A549 (cell line): ENCODE data around the gene CHORDC1.

Source experiments
- POLR2A ChIP-seq: IDR thresholded peaks from 2 replicates; pipeline ENCODE4 v1.6.1; 2012; ENCODE audit warnings: mild to moderate bottlenecking, low read length
- POLR2AphosphoS2 ChIP-seq: conservative IDR thresholded peaks from 2 replicates; pipeline ENCODE4 v1.6.1; 2012; ENCODE audit warnings: low read length, improper control_type of control experiment, inconsistent platforms
- SREBF2 ChIP-seq: fragments of 450-650 bp; IDR thresholded peaks from 2 replicates; pipeline ENCODE4 v1.6.1; 2014; ENCODE audit warnings: mild to moderate bottlenecking, moderate library complexity
- TF ChIP-seq, protein P1 (sequence below): fragments of >200 bp; sonication (Bioruptor Twin); formaldehyde crosslinking; IDR thresholded peaks from 3 replicates; pipeline ENCODE4 v1.5.1; 2016

DNA sequence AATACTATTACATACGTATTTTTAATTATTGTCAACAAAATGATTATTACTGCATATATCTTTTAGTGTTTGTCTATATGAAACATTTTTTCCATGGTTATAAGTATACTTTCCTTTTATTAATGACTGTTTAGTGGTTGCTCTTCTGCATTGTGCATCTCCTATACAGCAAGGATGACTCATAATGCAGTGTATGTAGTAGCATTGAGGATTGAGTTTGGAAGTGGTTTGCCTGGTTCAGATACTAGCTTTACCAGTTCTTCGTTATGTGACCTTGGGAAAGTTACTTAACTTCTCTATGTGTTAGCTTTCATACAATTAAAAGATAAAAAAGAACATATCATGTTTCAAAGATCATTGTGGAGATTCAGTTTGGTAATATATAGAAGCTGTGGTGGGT is 44.1 kb downstream of the CHORDC1 start:
- TF ChIP-seq POLR2AphosphoS2 (no peak), POLR2A (no peak), SREBF2 (no peak)
- TF ChIP-seq, protein P1, sequence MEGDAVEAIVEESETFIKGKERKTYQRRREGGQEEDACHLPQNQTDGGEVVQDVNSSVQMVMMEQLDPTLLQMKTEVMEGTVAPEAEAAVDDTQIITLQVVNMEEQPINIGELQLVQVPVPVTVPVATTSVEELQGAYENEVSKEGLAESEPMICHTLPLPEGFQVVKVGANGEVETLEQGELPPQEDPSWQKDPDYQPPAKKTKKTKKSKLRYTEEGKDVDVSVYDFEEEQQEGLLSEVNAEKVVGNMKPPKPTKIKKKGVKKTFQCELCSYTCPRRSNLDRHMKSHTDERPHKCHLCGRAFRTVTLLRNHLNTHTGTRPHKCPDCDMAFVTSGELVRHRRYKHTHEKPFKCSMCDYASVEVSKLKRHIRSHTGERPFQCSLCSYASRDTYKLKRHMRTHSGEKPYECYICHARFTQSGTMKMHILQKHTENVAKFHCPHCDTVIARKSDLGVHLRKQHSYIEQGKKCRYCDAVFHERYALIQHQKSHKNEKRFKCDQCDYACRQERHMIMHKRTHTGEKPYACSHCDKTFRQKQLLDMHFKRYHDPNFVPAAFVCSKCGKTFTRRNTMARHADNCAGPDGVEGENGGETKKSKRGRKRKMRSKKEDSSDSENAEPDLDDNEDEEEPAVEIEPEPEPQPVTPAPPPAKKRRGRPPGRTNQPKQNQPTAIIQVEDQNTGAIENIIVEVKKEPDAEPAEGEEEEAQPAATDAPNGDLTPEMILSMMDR = no peak
